Measurements from ENCODE around the gene ZNF473.
"Not testable (repeated sequence)": the region's sequence is repeated elsewhere in the genome, so short reads cannot be mapped to it uniquely, and the experiment has no call there.

GRCh38 chr19:50079014-50079413 lies 53.2 kb downstream of the ZNF473 start:
- not testable (repeated sequence) for TF ChIP-seq CTCF (conservative IDR thresholded peaks at IDR 0.05; ENCODE audit: low read length); EZH2phosphoT487 (IDR thresholded peaks at IDR 0.05; ENCODE audit: borderline replicate concordance, low read depth, low read length)
